Keratinocyte (primary cell): ENCODE data around the gene ACO2. TPM values are rescaled to one million over a fixed set of nuclear protein-coding genes. Genes with fewer than 3 reads are reported as not detected.
A peak's percentile ranks its signal among the peaks of the same experiment; 100 is the strongest.

Experiments used
- DNase-seq: peaks from one replicate; pipeline ENCODE4 v3.0.0-alpha.2; 2011; ENCODE audit warnings: low read depth, missing footprints, low spot score
- FAIRE-seq: peaks from 2 replicates; lab custom pipeline; 2011; peaks lifted over from hg19 to GRCh38; lab: Jason Lieb, UNC
- H2AFZ ChIP-seq: 2 replicates; pipeline ENCODE4 v1.6.0; 2012; ENCODE audit warnings: low read length, control low read depth, inconsistent platforms; ENCODE audit not compliant: control insufficient read depth
- H3K27ac ChIP-seq: 2 replicates; pipeline ENCODE4 v1.5.1; 2011; ENCODE audit warnings: low read length; ENCODE audit not compliant: control insufficient read depth, insufficient read depth
- H3K27me3 ChIP-seq: 3 replicates; pipeline ENCODE4 v1.6.0; 2011; ENCODE audit warnings: low read length; ENCODE audit not compliant: control insufficient read depth, insufficient read depth; ENCODE audit errors: extremely low read depth
- H3K36me3 ChIP-seq, 2 experiments: 2 replicates in 1 of 2; 3 replicates in 1 of 2; pipeline ENCODE4 v1.5.1; 2011; ENCODE audit warnings: low read length in 2 of 2, mild to moderate bottlenecking in 1 of 2; ENCODE audit not compliant: control insufficient read depth in 2 of 2, insufficient read depth in 2 of 2; ENCODE audit errors: extremely low read depth in 1 of 2
- H3K4me1 ChIP-seq: 3 replicates; pipeline ENCODE4 v1.5.1; 2011; ENCODE audit warnings: low read length; ENCODE audit not compliant: control insufficient read depth, insufficient read depth; ENCODE audit errors: extremely low read depth
- H3K4me2 ChIP-seq: 3 replicates; pipeline ENCODE4 v1.6.0; 2011; ENCODE audit warnings: low read depth, low read length; ENCODE audit not compliant: control insufficient read depth, insufficient read depth; ENCODE audit errors: extremely low read depth
- H3K4me3 ChIP-seq, 3 experiments: fragments of 200-600 bp in 1 of 3; sonication (generic) in 1 of 3; 2 replicates in 2 of 3; 3 replicates in 1 of 3; pipeline ENCODE4 v1.5.1; 2011 to 2016; ENCODE audit warnings: low read length in 3 of 3, mild to moderate bottlenecking in 3 of 3, control low read depth in 2 of 3, inconsistent platforms in 1 of 3, low read depth in 1 of 3, mixed read lengths in 1 of 3, mixed run types in 1 of 3, moderate library complexity in 1 of 3; ENCODE audit not compliant: control insufficient read depth in 2 of 3, insufficient read depth in 2 of 3; ENCODE audit errors: extremely low read depth in 1 of 3
- H3K79me2 ChIP-seq: 2 replicates; pipeline ENCODE4 v1.6.0; 2012; ENCODE audit warnings: low read length; ENCODE audit not compliant: control insufficient read depth, insufficient read depth
- H3K9ac ChIP-seq: 3 replicates; pipeline ENCODE4 v1.6.0; 2011; ENCODE audit warnings: low read length; ENCODE audit not compliant: control insufficient read depth, insufficient read depth; ENCODE audit errors: extremely low read depth
- H3K9me1 ChIP-seq: 3 replicates; pipeline ENCODE4 v1.6.0; 2011; ENCODE audit warnings: low read length; ENCODE audit not compliant: control insufficient read depth, insufficient read depth; ENCODE audit errors: extremely low read depth
- H3K9me3 ChIP-seq: 2 replicates; pipeline ENCODE4 v1.5.1; 2012; ENCODE audit warnings: low read depth, low read length; ENCODE audit not compliant: control insufficient read depth
- H4K20me1 ChIP-seq: 3 replicates; pipeline ENCODE4 v1.6.0; 2011; ENCODE audit warnings: low read length; ENCODE audit not compliant: control insufficient read depth, insufficient read depth; ENCODE audit errors: extremely low read depth
- EZH2 ChIP-seq: IDR thresholded peaks from one replicate; pipeline ENCODE4 v1.6.1; 2012; ENCODE audit warnings: inconsistent platforms, mild to moderate bottlenecking, low read length, moderate library complexity
- dilution Hi-C: fragments of 300-500 bp; cut with MboI; formaldehyde crosslinking; loops from one replicate; pipeline ENCODE4 v1.7.0; 2020; ENCODE audit warnings: low sequenced_read_pairs; ENCODE audit not compliant: extremely low pct_ligation_motif_present
- polyA plus RNA-seq, 5 experiments: library from polyadenylated mRNA; depleted of rRNA in 3 of 5; stranded (reverse) in 3 of 5; stranded (forward) in 1 of 5; unstranded in 1 of 5; fragments of >200 nt; gene quantifications; 1 replicate in 1 of 5; 2 replicates in 3 of 5; 3 replicates in 1 of 5; pipeline versions ENCODE4 v1.2.1 to v1.2.3, GENCODE V29; 2011 to 2012; ENCODE audit warnings: missing spikeins in 2 of 5, low read depth in 1 of 5, low replicate concordance in 1 of 5
- TF ChIP-seq, protein P1 (sequence below), 3 experiments: IDR thresholded peaks in 1 of 3; conservative IDR thresholded peaks in 1 of 3; optimal IDR thresholded peaks in 1 of 3; 2 replicates in 2 of 3; 3 replicates in 1 of 3; pipeline versions ENCODE3 to v1.5.1; 2011; ENCODE audit warnings: low read length in 3 of 3, mild to moderate bottlenecking in 3 of 3, moderate library complexity in 2 of 3, control low read depth in 1 of 3, inconsistent platforms in 1 of 3; ENCODE audit not compliant: insufficient read depth in 2 of 3; ENCODE audit errors: extremely low read depth in 1 of 3

ACO2 gene
- polyA plus RNA-seq, 1 donor (not counting 4 experiments of a cell fraction or from before 2014, with no cell fraction given): 37.2 TPM

DNA sequence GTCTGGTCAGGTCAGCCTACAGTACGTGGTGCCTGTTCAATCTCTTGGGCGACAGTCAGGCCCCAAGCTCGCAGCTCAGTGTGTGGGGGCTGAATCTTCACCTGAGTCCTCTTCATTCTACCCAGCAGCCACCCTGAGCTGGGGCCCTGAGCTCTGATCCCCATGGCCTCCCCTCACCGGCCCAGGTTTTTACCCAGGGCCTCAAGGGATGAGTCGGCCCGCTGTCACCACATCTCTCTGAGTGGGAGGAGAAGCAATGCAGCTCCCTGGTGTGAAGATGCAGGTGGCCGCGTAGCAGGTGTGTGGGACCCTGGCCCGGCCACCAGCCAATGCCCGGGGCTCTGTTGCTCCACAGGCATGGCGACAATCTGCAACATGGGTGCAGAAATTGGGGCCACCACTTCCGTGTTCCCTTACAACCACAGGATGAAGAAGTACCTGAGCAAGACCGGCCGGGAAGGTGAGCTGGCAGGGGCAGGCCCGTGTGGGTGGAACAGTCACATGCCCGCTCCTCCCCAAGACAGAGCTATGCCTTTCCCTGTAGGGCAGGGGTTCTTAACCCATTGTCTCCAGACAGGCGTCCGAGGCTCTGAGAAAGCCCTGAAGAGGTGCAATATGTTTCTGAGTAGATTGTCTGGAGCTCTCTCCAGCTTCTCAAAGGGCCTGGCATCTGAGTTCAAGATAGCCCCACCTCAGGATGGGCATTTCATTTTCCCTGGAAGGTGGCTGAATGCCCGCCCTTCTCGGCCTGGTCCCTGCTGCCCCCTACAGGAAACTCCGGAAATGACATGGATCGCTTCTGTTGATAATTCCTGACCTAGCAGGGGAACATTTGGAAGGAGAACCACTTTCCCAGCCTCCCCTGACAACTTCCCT, 48.5 kb downstream of the ACO2 start:
- FAIRE-seq (peak; percentile 86), DNase-seq (no peak)
- H3K9ac ChIP-seq: no peak overlapping the region
- H3K4me3 ChIP-seq: no peak overlapping the region
- no peaks in the 10 kb centered on the region for H3K79me2 ChIP-seq
- H3K27ac ChIP-seq: peak overlapping the region; percentile 65
- H3K4me1 ChIP-seq: peaks cover 22% of the 10 kb centered on the region
- no peak overlapping the region for H2AFZ ChIP-seq
- H4K20me1 ChIP-seq: no peaks in the 10 kb centered on the region
- dilution Hi-C loops: no loop called here
- no peaks in the 10 kb centered on the region for H3K9me1 ChIP-seq
- H3K4me2 ChIP-seq: peak overlapping the region; percentile 71
- H3K27me3 ChIP-seq: no peaks in the 10 kb centered on the region
- TF ChIP-seq, protein P1, sequence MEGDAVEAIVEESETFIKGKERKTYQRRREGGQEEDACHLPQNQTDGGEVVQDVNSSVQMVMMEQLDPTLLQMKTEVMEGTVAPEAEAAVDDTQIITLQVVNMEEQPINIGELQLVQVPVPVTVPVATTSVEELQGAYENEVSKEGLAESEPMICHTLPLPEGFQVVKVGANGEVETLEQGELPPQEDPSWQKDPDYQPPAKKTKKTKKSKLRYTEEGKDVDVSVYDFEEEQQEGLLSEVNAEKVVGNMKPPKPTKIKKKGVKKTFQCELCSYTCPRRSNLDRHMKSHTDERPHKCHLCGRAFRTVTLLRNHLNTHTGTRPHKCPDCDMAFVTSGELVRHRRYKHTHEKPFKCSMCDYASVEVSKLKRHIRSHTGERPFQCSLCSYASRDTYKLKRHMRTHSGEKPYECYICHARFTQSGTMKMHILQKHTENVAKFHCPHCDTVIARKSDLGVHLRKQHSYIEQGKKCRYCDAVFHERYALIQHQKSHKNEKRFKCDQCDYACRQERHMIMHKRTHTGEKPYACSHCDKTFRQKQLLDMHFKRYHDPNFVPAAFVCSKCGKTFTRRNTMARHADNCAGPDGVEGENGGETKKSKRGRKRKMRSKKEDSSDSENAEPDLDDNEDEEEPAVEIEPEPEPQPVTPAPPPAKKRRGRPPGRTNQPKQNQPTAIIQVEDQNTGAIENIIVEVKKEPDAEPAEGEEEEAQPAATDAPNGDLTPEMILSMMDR (optimal IDR thresholded peaks at IDR 0.05 in 1 of 3, IDR thresholded peaks at IDR 0.05 in 1 of 3, conservative IDR thresholded peaks at IDR 0.05 in 1 of 3; ENCODE audit: extremely low read depth in 1 of 3, insufficient read depth in 2 of 3, low read length in 3 of 3): peak; percentile 85 to 92 (median 87)
- no peak for TF ChIP-seq EZH2
- no peaks in the 10 kb centered on the region for H3K9me3 ChIP-seq
- peaks cover 26 to 39% of the 10 kb centered on the region in 2 experiments for H3K36me3 ChIP-seq

DNA sequence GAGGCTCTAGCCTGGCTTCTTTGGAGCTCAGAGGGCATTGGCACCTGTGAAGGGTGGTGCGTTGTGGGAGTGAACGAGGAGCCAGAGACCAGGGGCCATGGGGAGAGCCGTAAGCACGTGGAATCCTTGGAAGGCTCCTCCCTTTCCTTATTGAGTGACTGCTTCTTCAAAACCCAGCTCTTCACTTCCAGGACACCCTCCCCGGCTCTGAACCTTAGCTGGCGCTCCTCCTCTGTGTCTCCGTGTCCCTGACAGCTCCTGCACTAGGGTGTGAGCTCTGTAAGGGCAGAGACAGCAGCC, 49.1 kb downstream of the ACO2 start:
- no peak for FAIRE-seq
- no peak overlapping the region for H3K4me3 ChIP-seq
- no peak for DNase-seq
- peaks cover 16% of the 10 kb centered on the region for H3K4me1 ChIP-seq
- TF ChIP-seq EZH2: no peak
- TF ChIP-seq, protein P1 (optimal IDR thresholded peaks at IDR 0.05 in 1 of 3, IDR thresholded peaks at IDR 0.05 in 1 of 3, conservative IDR thresholded peaks at IDR 0.05 in 1 of 3; ENCODE audit: extremely low read depth in 1 of 3, insufficient read depth in 2 of 3, low read length in 3 of 3): peak in 1 of 3 experiments; percentile 1
- dilution Hi-C loops: no loop called here
- H3K27ac ChIP-seq: peak overlapping the region; percentile 65
- H3K36me3 ChIP-seq: peaks cover 26 to 36% of the 10 kb centered on the region in 2 experiments
- no peak overlapping the region for H3K4me2 ChIP-seq
- no peaks in the 10 kb centered on the region for H3K27me3 ChIP-seq
- H3K9me1 ChIP-seq: no peaks in the 10 kb centered on the region
- no peaks in the 10 kb centered on the region for H3K79me2 ChIP-seq
- H4K20me1 ChIP-seq: no peaks in the 10 kb centered on the region
- no peak overlapping the region for H2AFZ ChIP-seq
- no peaks in the 10 kb centered on the region for H3K9me3 ChIP-seq
- no peak overlapping the region for H3K9ac ChIP-seq
